GM18870 (cell line): ENCODE results near the gene OR2AJ1.
A peak's percentile ranks its signal among the peaks of the same experiment; 100 is the strongest.

ENCODE experiments used
- ATAC-seq: cut with Tn5 transposase; IDR thresholded peaks from one replicate; pipeline ENCODE4 v1.9.1; 2021; ENCODE audit warnings: moderate library complexity; ENCODE audit not compliant: unreplicated experiment

Gene OR2AJ1

DNA sequence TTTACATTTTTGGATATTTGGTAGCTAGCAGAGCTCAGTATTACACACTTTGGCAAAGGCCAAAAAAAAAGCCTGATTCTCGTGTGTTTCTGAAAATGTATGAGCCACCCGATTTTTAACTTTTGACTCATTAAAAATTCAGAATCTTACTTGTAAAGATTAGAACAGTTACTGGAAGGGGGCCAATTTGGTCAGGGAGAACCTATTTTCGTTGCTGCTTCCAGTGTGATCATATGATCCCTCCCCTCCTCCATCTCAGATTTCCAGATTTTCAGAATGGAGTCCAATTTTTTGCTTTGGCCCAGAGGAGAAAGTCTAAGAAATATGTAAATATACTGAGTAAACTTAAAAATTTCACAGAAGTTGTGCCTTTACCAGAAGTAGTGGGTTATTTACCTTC, 37.1 kb downstream of the OR2AJ1 start:
- no peak for ATAC-seq

DNA sequence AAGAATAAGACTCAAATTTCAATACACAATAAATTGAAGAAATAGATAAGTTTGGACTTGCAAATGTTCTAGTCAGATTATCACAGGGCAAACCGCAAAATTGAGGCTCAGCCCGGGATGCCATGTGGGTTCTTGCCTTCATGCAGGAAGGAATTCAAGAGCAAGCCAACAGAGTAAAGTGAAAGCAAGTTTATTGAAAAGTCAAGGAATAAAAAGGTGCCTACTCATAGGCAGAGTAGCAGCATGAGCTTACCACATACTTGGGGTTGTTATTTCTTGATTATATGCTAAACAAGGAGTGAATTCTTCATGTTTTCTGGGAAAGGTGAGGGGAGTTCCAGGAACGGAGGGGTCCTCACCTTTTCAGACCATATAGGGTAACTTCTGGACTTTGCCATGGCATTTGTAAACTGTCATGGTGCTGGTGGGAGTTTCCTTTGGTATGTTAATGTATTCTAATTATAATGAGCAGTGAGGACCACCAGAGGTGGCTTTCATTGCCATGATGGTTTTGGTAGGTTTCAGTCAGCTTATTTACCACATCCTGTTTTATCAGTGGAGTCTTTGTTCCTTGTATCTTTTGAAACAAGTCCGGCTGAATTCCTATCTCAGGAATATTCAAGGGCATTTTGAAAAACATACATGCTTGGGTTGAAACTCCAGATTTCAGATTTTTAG, 38.4 kb downstream of the OR2AJ1 start:
- ATAC-seq, result no peak

DNA sequence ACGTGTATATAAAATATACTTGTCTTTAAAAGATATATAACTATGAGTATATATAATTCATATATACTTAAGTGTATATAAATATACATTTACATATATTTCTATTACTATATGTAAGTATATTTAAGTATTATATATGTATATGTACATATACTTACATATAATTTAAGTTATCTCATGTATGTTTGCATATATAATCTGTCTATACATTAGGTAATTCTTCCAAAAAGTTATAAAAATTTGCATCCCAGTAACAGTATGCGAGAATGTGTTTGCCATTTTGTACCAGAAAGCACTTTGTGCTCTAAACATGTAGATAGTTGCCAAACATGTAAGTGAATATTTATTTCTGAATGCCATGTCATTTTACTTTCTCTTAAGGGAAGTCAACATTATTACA, 40.2 kb downstream of the OR2AJ1 start, which contains the start of gene OR2AK2:
Gene OR2AK2 (plus strand): TSS at position 301 of the 400 bp plus-strand sequence. CDS start 144 bp downstream, outside the sequence.
- ATAC-seq, result no peak

DNA sequence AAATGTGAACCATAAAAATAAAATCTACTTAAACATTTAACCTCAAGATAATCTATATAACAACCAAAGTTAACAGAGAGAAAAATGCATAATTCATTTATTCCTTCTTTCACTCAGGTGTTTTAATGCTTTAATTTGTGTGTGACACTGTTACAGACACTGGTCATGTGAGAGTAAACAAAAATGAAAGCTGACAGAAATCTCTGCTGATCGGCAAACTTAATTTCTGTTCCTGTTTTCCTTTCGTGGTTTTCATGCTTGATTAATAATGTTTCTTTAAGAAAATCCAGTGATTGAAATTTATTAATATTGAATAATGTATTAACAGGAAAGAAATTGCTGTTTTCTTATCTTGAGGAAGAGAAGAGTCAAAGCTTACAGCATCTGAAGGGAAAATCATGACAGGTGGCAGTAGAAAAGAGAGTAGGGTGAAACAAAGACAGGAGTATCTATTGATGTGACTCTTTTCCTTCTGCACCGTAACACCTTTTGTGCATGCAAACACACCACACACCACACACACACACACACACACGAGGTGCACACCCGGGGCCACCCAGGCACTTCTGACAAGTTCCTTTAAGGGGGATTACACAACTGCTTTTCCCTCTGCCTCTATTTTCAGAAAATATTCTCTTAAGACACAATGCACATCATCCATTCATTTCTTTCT, 42.0 kb downstream of the OR2AJ1 start:
- ATAC-seq, result peak; percentile 91
